LHCN-M2 (cell line): Measurements from ENCODE around the gene CPNE7. TPM values are rescaled to one million over a fixed set of nuclear protein-coding genes. Genes with fewer than 3 reads are reported as not detected.

ENCODE experiments used
- DNase-seq: peaks from one replicate; pipeline ENCODE4 v3.0.0-alpha.2; 2012; ENCODE audit warnings: low read depth
- polyA plus RNA-seq: library from polyadenylated mRNA; unstranded; fragments of >200 nt; gene quantifications from one replicate; pipeline ENCODE4 v1.2.1, GENCODE V29; 2012; ENCODE audit warnings: missing spikeins
- total RNA-seq: library from RNA; depleted of rRNA; stranded (reverse); fragments of >200 nt; gene quantifications from 2 replicates; pipeline ENCODE4 v1.2.3, GENCODE V29; 2014; rRNA removed

The CPNE7 gene
- 119 and 147 TPM in 2 replicates for total RNA-seq
- polyA plus RNA-seq: 44.6 TPM

GRCh38 chr16:89575247-89576152 is at the start of gene CPNE7:
Gene CPNE7, plus strand, starts transcription at chr16:89575758. Its CDS starts 140 bp downstream, at chr16:89575898.
- DNase-seq: no peak

GRCh38 chr16:89529097-89529496 is 46.5 kb upstream of the CPNE7 start:
- no peak for DNase-seq

- no peak for DNase-seq
Measured at GRCh38 chr16:89530401-89531381, 44.9 kb upstream of the CPNE7 start.

- no peak for DNase-seq
Measured at GRCh38 chr16:89531821-89532526, 43.6 kb upstream of the CPNE7 start.

GRCh38 chr16:89534252-89534756 is 41.3 kb upstream of the CPNE7 start:
- DNase-seq: no peak

- DNase-seq: no peak
Measured at GRCh38 chr16:89536371-89536770, 39.2 kb upstream of the CPNE7 start.

GRCh38 chr16:89536886-89537548 is 38.5 kb upstream of the CPNE7 start:
- no peak for DNase-seq

- no peak for DNase-seq
Measured at GRCh38 chr16:89537549-89537925, 38.0 kb upstream of the CPNE7 start.

GRCh38 chr16:89538286-89538685 is 37.3 kb upstream of the CPNE7 start:
- DNase-seq: no peak

- no peak for DNase-seq
Measured at GRCh38 chr16:89540557-89540956, 35.0 kb upstream of the CPNE7 start.

- no peak for DNase-seq
Measured at GRCh38 chr16:89541792-89542191, 33.8 kb upstream of the CPNE7 start.

- DNase-seq: no peak
Measured at GRCh38 chr16:89544113-89544512, 31.4 kb upstream of the CPNE7 start.

GRCh38 chr16:89544713-89545043 is 30.9 kb upstream of the CPNE7 start:
- DNase-seq: no peak

- no peak for DNase-seq
Measured at GRCh38 chr16:89545044-89545830, 30.3 kb upstream of the CPNE7 start.

- no peak for DNase-seq
Measured at GRCh38 chr16:89545831-89546574, 29.6 kb upstream of the CPNE7 start.

GRCh38 chr16:89546781-89547180 is 28.8 kb upstream of the CPNE7 start:
- no peak for DNase-seq

- no peak for DNase-seq
Measured at GRCh38 chr16:89547291-89547690, 28.3 kb upstream of the CPNE7 start.

GRCh38 chr16:89547860-89548259 is 27.7 kb upstream of the CPNE7 start:
- no peak for DNase-seq

GRCh38 chr16:89548344-89549006 is 27.1 kb upstream of the CPNE7 start:
- no peak for DNase-seq
